Stimulated activated CD8-positive, alpha-beta memory T cell treated with anti-CD3 and anti-CD28 coated beads, Interleukin-15, amount 100 ng/mL, for 24 hours (primary cell): ENCODE measurements around the gene NAA38.
"Not testable (repeated sequence)": the region's sequence is repeated elsewhere in the genome, so short reads cannot be mapped to it uniquely, and the experiment has no call there.

Experiments
- DNase-seq: peaks from one replicate; pipeline ENCODE4 v3.0.0-alpha.2; 2020; ENCODE audit warnings: low read depth

Gene NAA38

GRCh38 chr17:7823581-7824001 lies 33.8 kb downstream of the NAA38 start:
- no peak for DNase-seq

GRCh38 chr17:7822126-7822525 lies 35.2 kb downstream of the NAA38 start:
- DNase-seq, result no peak

GRCh38 chr17:7820231-7820630 lies 37.1 kb downstream of the NAA38 start:
- DNase-seq, result no peak

GRCh38 chr17:7818746-7819645 lies 38.4 kb downstream of the NAA38 start:
- DNase-seq, result no peak

GRCh38 chr17:7818026-7818425 lies 39.3 kb downstream of the NAA38 start:
- DNase-seq, result no peak

GRCh38 chr17:7817643-7817964 lies 39.8 kb downstream of the NAA38 start:
- DNase-seq, result no peak

- no peak for DNase-seq
These were observed 40.3 kb downstream of the NAA38 start for GRCh38 chr17:7816926-7817642.

- no peak for DNase-seq
These were observed 42.4 kb downstream of the NAA38 start for GRCh38 chr17:7814969-7815368.

GRCh38 chr17:7811251-7811650 lies 46.1 kb downstream of the NAA38 start:
- DNase-seq, result no peak

- DNase-seq, result not testable (repeated sequence)
These were observed 47.5 kb downstream of the NAA38 start for GRCh38 chr17:7809791-7810343.

GRCh38 chr17:7809086-7809790 lies 48.1 kb downstream of the NAA38 start:
- no peak for DNase-seq

- DNase-seq, result no peak
These were observed 50.2 kb downstream of the NAA38 start for GRCh38 chr17:7807206-7807605.
